ENCODE measurements around the gene WDR90.

DNA sequence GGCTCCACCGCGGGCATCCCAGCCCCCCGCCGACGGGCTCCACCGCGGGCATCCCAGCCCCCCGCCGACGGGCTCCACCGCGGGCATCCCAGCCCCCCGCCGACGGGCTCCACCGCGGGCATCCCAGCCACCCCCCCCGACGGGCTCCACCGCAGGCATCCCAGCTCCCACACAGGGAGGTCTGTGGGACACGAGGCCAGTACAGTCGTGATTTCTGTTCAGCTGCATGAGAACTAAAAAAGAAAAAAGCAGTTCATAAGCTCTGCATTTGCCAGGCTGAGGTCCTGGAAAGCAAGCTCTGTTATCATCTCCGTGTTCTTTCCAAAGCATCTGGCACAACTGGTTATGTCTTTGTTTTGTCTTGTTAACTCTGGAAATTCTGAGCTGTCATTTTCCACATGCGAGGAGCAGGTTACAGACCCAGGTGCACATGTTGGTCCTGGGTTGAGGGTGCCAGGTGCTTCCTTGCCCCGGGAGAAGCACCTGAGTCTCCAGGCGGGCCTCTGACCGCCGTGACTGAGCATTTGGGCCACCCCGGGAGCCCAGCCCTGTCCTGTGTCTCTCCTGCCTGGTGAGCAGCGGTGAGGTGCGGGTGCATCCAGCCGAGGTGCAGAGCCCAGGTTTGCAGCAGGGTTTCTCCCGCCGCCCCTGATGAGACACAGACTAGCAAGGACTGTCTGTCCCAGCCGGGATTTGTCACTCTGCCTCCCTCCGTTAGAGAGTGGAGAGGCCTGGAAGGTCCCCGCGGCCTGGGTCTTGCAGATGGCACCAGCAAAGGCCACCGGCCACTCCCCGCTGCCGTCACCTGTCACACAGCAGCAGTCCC is 28.3 kb upstream of the WDR90 start:
- TF ChIP-seq, protein P1, sequence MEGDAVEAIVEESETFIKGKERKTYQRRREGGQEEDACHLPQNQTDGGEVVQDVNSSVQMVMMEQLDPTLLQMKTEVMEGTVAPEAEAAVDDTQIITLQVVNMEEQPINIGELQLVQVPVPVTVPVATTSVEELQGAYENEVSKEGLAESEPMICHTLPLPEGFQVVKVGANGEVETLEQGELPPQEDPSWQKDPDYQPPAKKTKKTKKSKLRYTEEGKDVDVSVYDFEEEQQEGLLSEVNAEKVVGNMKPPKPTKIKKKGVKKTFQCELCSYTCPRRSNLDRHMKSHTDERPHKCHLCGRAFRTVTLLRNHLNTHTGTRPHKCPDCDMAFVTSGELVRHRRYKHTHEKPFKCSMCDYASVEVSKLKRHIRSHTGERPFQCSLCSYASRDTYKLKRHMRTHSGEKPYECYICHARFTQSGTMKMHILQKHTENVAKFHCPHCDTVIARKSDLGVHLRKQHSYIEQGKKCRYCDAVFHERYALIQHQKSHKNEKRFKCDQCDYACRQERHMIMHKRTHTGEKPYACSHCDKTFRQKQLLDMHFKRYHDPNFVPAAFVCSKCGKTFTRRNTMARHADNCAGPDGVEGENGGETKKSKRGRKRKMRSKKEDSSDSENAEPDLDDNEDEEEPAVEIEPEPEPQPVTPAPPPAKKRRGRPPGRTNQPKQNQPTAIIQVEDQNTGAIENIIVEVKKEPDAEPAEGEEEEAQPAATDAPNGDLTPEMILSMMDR (IDR thresholded peaks at IDR 0.05) = no peak
- TF ChIP-seq POLR2AphosphoS5 (IDR thresholded peaks at IDR 0.05) (no peak), EP300 (IDR thresholded peaks at IDR 0.05) (no peak), POLR2A (IDR thresholded peaks at IDR 0.05) (no peak)

Measured in stomach (tissue), 4 donors.